ENCODE data around the gene CACNA1C.

Gene CACNA1C

GRCh38 chr12:2359725-2360629 lies 307.2 kb downstream of the CACNA1C start:
- DNase-seq = no peak
- Histone ChIP-seq H3K27ac (no peak overlapping the region), H3K4me3 (ENCODE audit: low read depth, low read length) (no peak overlapping the region), H3K27me3 (replicated peaks) (no peaks in the 10 kb centered on the region), H3K36me3 (replicated peaks) (no peaks in the 10 kb centered on the region)
- TF ChIP-seq CTCF (IDR thresholded peaks at IDR 0.05; ENCODE audit: low read depth, low read length, missing control alignments) = no peak
- in situ Hi-C loops (cut with HindIII; ENCODE audit: low pct_ligation_motif_present, low sequenced_read_pairs) = no loop called here

GRCh38 chr12:2360630-2361170 lies 307.9 kb downstream of the CACNA1C start:
- in situ Hi-C loops (cut with HindIII; ENCODE audit: low pct_ligation_motif_present, low sequenced_read_pairs) = no loop called here
- no peak for DNase-seq
- TF ChIP-seq CTCF (IDR thresholded peaks at IDR 0.05; ENCODE audit: low read depth, low read length, missing control alignments) = peak; percentile 46
- no peaks in the 10 kb centered on the region for H3K36me3 ChIP-seq (replicated peaks)
- H3K27ac ChIP-seq = no peak overlapping the region
- no peak overlapping the region for H3K4me3 ChIP-seq (ENCODE audit: low read depth, low read length)
- no peaks in the 10 kb centered on the region for H3K27me3 ChIP-seq (replicated peaks)

- no peak for TF ChIP-seq CTCF (IDR thresholded peaks at IDR 0.05; ENCODE audit: low read depth, low read length, missing control alignments)
- H3K36me3 ChIP-seq (replicated peaks) = no peaks in the 10 kb centered on the region
- no peaks in the 10 kb centered on the region for H3K27me3 ChIP-seq (replicated peaks)
- in situ Hi-C loops (cut with HindIII; ENCODE audit: low pct_ligation_motif_present, low sequenced_read_pairs) = no loop called here
- DNase-seq = no peak
- no peak overlapping the region for H3K27ac ChIP-seq
- H3K4me3 ChIP-seq (ENCODE audit: low read depth, low read length) = no peak overlapping the region
Observed at GRCh38 chr12:2363836-2364609, 311.2 kb downstream of the CACNA1C start.

GRCh38 chr12:2364631-2365051 lies 311.9 kb downstream of the CACNA1C start:
- no peak overlapping the region for H3K27ac ChIP-seq
- no peak for TF ChIP-seq CTCF (IDR thresholded peaks at IDR 0.05; ENCODE audit: low read depth, low read length, missing control alignments)
- no peak overlapping the region for H3K4me3 ChIP-seq (ENCODE audit: low read depth, low read length)
- no peaks in the 10 kb centered on the region for H3K36me3 ChIP-seq (replicated peaks)
- DNase-seq = no peak
- in situ Hi-C loops (cut with HindIII; ENCODE audit: low pct_ligation_motif_present, low sequenced_read_pairs) = no loop called here
- no peaks in the 10 kb centered on the region for H3K27me3 ChIP-seq (replicated peaks)

GRCh38 chr12:2366711-2367110 lies 313.9 kb downstream of the CACNA1C start:
- in situ Hi-C loops (cut with HindIII; ENCODE audit: low pct_ligation_motif_present, low sequenced_read_pairs) = no loop called here
- no peak overlapping the region for H3K27ac ChIP-seq
- DNase-seq = no peak
- H3K36me3 ChIP-seq (replicated peaks) = no peaks in the 10 kb centered on the region
- TF ChIP-seq CTCF (IDR thresholded peaks at IDR 0.05; ENCODE audit: low read depth, low read length, missing control alignments) = no peak
- no peaks in the 10 kb centered on the region for H3K27me3 ChIP-seq (replicated peaks)
- H3K4me3 ChIP-seq (ENCODE audit: low read depth, low read length) = no peak overlapping the region

All from brain microvascular endothelial cell (primary cell).